Activated T-cell treated with anti-CD3 and anti-CD28 coated beads for 4 hours (primary cell): ENCODE measurements around the gene ZNF746.

Experiments
- DNase-seq: peaks from one replicate; pipeline ENCODE4 v3.0.0-alpha.2; 2020

Gene ZNF746

DNA sequence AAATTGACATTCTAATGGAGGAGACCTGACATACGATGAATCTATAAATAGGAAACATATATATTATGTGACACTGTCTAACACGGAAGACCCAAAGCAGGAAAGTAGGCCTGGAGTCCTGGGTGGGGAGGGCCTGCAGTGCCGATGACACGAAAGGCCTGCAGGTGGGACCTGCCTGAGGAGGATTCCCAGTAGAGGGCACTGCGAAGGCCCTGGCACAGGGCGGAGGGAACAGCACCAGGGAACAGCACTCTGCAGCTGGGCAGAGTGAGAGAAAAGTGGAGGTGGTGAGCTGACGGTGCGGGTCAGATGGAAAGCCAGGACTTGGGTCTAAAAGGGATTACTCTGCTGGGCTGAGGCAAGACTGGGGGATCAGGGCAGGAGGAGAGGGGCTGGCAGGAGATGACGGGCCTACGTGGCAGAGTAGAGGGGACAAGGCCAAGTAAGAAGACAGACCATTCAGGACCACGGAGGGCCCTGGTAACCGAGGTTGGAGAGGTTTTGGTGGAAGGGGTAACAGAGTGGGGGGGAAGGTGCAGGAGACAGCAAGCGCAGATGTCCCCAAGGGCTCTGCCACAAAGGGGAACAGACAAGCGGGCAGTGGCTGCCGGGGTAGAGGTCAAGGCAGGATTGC lies 8.1 kb downstream of the ZNF746 start:
- no peak for DNase-seq

- DNase-seq = no peak
These were observed 18.0 kb downstream of the ZNF746 start for GRCh38 chr7:149479568-149479967.

GRCh38 chr7:149478754-149479153 lies 18.9 kb downstream of the ZNF746 start:
- DNase-seq = no peak

GRCh38 chr7:149477494-149478443 lies 19.8 kb downstream of the ZNF746 start:
- no peak for DNase-seq

- DNase-seq = no peak
These were observed 20.8 kb downstream of the ZNF746 start for GRCh38 chr7:149476791-149477190.

- no peak for DNase-seq
These were observed 22.2 kb downstream of the ZNF746 start for GRCh38 chr7:149475121-149476045.

- DNase-seq = no peak
These were observed 23.1 kb downstream of the ZNF746 start for GRCh38 chr7:149474309-149475120.

- no peak for DNase-seq
These were observed 24.4 kb downstream of the ZNF746 start for GRCh38 chr7:149473251-149473650.

GRCh38 chr7:149471289-149471953 lies 26.2 kb downstream of the ZNF746 start:
- DNase-seq = no peak

DNA sequence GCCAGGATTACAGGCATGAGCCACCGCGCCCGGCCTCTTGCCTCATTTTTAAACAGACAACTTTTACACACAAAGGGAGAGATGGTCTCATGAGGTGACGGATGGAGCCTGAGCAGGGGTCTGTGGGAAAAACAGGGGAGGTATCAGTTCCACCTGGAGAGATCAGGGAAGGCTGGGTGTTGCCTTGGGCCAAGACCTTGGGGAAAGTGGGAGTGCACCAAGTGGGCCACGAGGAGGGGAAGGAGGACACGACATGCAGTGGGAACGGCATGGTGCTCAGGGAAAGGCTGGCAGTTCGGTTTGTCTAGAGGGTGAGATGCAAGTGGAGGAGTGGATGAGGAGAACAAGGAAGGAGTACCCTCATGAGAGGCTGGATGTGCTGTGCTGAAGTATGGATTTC lies 27.8 kb downstream of the ZNF746 start:
- no peak for DNase-seq

- DNase-seq = no peak
These were observed 29.4 kb downstream of the ZNF746 start for GRCh38 chr7:149468208-149468607.

GRCh38 chr7:149467321-149467859 lies 30.2 kb downstream of the ZNF746 start:
- no peak for DNase-seq

GRCh38 chr7:149466364-149466763 lies 31.2 kb downstream of the ZNF746 start:
- no peak for DNase-seq

GRCh38 chr7:149463500-149464161 lies 34.0 kb downstream of the ZNF746 start:
- DNase-seq = no peak

- no peak for DNase-seq
These were observed 35.5 kb downstream of the ZNF746 start for GRCh38 chr7:149462101-149462520.

DNA sequence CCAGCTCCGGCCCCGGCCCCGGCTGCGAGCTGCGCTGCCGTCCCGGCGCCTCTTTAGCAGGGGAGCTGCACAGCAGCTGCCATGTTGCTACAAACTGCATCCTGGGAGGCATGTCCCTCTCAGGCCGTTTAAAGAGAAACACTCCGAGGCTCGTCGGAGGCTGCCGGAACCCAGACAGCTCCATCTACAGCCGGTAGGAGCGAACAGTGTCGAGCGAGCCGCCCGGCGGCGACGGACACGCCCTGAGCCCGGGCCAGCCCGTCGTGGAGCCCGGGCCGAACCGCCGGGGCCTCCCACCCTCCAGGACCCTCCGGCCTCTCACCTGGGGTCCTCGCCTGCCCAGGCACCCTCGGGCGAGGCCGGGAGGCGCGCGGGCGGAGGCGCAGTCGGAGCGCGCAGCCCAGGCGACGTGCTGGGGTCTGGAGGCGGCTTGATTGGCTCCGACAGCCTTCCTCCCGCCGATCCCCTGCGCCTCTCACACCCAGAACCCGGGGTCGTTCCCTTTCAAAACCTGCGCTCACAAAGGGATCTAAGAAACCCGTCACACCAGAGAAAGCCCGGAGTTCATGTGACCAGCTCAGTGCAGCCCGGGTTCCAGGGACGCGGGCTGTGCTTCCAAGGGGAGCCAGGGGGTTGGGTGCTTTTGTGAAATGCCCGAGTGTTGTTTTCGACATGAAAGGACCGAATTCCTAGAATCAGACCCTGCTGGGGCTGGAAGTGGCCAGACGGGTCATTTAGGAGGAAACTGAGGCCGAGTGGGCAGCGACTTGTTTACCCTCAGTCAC lies 36.9 kb downstream of the ZNF746 start, which contains the start of gene ZNF777:
ZNF777 (minus strand) TSS at position 570 of the 785 bp plus-strand sequence. CDS start 5,040 bp downstream, outside the sequence.
- DNase-seq = peak; percentile 64

DNA sequence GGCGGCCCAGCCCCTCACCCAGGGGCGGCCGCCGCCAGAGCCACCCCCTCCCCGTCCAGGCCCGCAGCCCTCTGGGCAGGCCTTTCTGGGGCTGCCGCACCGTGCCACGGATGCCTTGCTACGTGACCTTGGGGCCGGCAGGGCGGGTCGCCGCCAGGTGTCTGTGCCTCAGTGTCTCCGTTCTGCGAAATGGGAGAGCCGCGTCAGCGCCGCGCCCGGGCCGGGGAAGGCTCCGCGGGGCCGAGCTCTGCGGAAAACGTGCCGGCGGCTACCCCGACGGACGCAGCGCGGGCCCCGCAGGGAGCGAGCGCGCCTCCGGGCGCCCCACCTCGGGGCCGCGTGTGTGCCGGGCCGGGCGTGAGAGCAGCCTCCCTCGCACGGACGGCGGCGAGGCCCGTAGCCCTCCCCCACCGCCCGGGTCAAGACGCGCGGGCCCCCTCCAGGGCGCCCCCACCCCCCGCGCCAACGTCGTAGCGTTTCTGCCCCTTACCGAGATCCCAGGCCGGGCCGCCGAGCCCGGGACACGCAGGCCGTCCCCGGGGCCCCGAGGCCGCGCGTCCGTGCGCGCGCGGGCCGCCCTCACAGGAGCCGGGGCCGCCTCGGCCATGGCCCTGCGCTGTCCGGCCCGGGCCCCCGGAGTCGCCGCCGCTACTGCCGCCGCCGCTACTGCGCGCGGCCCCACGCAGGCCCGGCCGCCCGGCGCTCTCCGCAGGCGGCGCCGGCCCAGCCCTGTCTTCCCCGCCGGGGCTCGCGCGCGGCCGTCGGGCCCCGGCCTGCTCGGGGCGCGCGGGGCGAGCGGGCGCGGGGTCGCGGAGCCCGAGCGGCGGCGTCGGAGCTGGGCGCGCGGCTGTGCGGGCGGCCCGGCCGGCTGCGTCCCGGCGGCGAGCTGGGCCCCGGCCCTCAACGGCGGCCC lies 37.8 kb downstream of the ZNF746 start:
- DNase-seq = no peak

GRCh38 chr7:149459201-149459539 lies 38.4 kb downstream of the ZNF746 start:
- DNase-seq = no peak

DNA sequence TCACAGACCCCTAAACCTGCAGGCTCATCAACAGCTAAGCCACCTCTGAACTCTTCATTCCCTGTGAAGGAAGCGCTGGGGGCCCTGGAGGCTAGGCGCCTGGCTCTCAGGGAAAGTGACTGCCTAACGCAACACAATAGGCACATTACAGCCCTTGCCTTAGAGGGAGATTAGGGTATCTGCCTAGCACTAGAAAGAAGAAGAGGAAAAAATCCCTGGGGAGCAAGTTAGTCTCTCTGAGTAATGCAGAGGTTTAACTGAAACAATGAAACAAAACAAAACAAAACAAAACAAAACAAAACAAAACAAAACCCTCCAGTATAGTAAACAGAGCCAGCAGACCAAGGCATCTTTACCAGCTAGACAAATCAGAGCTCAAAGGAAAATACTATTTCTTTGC lies 39.4 kb downstream of the ZNF746 start:
- no peak for DNase-seq
